CD4-positive, alpha-beta T cell treated with Interleukin-17A for 4 hours (primary cell): Measurements from ENCODE around the gene BACE2.
A peak's percentile ranks its signal among the peaks of the same experiment; 100 is the strongest.
"Not testable (repeated sequence)": the region's sequence is repeated elsewhere in the genome, so short reads cannot be mapped to it uniquely, and the experiment has no call there.

Experiments used
- DNase-seq: peaks from one replicate; pipeline ENCODE4 v3.0.0-alpha.2; 2020; ENCODE audit warnings: mixed read lengths

Gene BACE2

GRCh38 chr21:41283211-41283818 lies 115.4 kb downstream of the BACE2 start:
- peak; percentile 60 for DNase-seq

GRCh38 chr21:41289431-41289830 lies 121.5 kb downstream of the BACE2 start:
- DNase-seq = no peak

- no peak for DNase-seq
Measured at GRCh38 chr21:41290106-41290799, 122.3 kb downstream of the BACE2 start.

GRCh38 chr21:41294548-41295231 lies 126.7 kb downstream of the BACE2 start:
- no peak for DNase-seq

- DNase-seq = no peak
Measured at GRCh38 chr21:41295721-41296254, 127.8 kb downstream of the BACE2 start.

GRCh38 chr21:41302976-41303375 lies 135.0 kb downstream of the BACE2 start:
- no peak for DNase-seq

GRCh38 chr21:41304068-41304720 lies 136.2 kb downstream of the BACE2 start:
- DNase-seq = no peak

- DNase-seq = no peak
Measured at GRCh38 chr21:41307219-41307618, 139.3 kb downstream of the BACE2 start.

- not testable (repeated sequence) for DNase-seq
Measured at GRCh38 chr21:41313285-41314164, 145.6 kb downstream of the BACE2 start.

GRCh38 chr21:41315726-41316125 lies 147.8 kb downstream of the BACE2 start:
- DNase-seq = no peak

GRCh38 chr21:41316200-41317062 lies 148.5 kb downstream of the BACE2 start, which contains the start of gene FAM3B:
FAM3B (plus strand) TSS chr21:41316801; CDS start chr21:41316880, 79 bp downstream.
- no peak for DNase-seq

- DNase-seq = no peak
Measured at GRCh38 chr21:41317063-41317392, 149.1 kb downstream of the BACE2 start.

- DNase-seq = no peak
Measured at GRCh38 chr21:41317458-41317857, 149.5 kb downstream of the BACE2 start.

- DNase-seq = no peak
Measured at GRCh38 chr21:41318218-41318617, 150.3 kb downstream of the BACE2 start.

- DNase-seq = no peak
Measured at GRCh38 chr21:41319273-41319672, 151.3 kb downstream of the BACE2 start.

GRCh38 chr21:41321211-41321907 lies 153.4 kb downstream of the BACE2 start:
- DNase-seq = peak; percentile 45

GRCh38 chr21:41321908-41322495 lies 154.0 kb downstream of the BACE2 start:
- no peak for DNase-seq

- DNase-seq = no peak
Measured at GRCh38 chr21:41322496-41323382, 154.8 kb downstream of the BACE2 start.
